ENCODE data around the gene PANX1.

The PANX1 gene

DNA sequence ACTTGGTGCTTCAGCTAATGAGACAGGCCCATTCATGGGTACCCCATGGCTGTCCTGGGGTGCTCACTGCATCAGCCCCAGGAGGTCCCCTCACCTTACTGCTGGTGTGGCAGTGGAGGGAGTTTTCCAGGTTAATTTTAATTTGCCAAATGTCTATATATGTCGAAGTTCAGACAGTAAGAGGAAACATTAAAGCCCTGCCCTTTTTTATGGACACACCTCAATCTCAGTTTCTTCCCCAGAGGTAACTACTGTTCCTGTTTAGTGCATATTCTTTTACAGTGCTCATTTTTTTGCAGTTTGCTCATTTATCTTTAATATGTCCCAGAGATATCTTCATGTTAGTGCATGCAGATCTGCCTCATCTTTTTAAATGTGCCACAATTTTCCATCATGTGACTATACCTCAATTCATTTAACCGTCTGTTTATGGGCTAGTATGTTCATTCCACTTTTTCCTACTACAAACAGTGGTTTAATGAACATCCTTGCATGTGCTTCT is 11.6 kb downstream of the PANX1 start:
- no peak overlapping the region for H3K4me3 ChIP-seq (ENCODE audit: extremely low read depth, insufficient read depth, low read length, poor library complexity, severe bottlenecking)
- no peaks in the 10 kb centered on the region for H3K9me3 ChIP-seq (ENCODE audit: control insufficient read depth, low read length)
- no peak overlapping the region for H3K27ac ChIP-seq (ENCODE audit: low read depth, low read length, severe bottlenecking)
- WGBS, 2 experiments (ENCODE audit: insufficient coverage in 2 of 2) = 100% methylated on average over 1 of the region's 2 CpGs
- peaks cover 41% of the 10 kb centered on the region for H3K4me1 ChIP-seq (ENCODE audit: control insufficient read depth, insufficient read depth, low read length, poor library complexity, severe bottlenecking)
- H3K36me3 ChIP-seq (ENCODE audit: control insufficient read depth, insufficient read depth, low read length) = no peaks in the 10 kb centered on the region

GRCh38 chr11:94141511-94142307 is 13.1 kb downstream of the PANX1 start:
- H3K27ac ChIP-seq (ENCODE audit: low read depth, low read length, severe bottlenecking) = peak overlapping the region; percentile 78
- H3K4me3 ChIP-seq (ENCODE audit: extremely low read depth, insufficient read depth, low read length, poor library complexity, severe bottlenecking) = no peak overlapping the region
- no peaks in the 10 kb centered on the region for H3K9me3 ChIP-seq (ENCODE audit: control insufficient read depth, low read length)
- 81 to 88% methylated on average over 5 to 10 of the region's 12 CpGs for WGBS, 2 experiments (ENCODE audit: insufficient coverage in 2 of 2)
- H3K4me1 ChIP-seq (ENCODE audit: control insufficient read depth, insufficient read depth, low read length, poor library complexity, severe bottlenecking) = peaks cover 28% of the 10 kb centered on the region
- H3K36me3 ChIP-seq (ENCODE audit: control insufficient read depth, insufficient read depth, low read length) = no peaks in the 10 kb centered on the region

DNA sequence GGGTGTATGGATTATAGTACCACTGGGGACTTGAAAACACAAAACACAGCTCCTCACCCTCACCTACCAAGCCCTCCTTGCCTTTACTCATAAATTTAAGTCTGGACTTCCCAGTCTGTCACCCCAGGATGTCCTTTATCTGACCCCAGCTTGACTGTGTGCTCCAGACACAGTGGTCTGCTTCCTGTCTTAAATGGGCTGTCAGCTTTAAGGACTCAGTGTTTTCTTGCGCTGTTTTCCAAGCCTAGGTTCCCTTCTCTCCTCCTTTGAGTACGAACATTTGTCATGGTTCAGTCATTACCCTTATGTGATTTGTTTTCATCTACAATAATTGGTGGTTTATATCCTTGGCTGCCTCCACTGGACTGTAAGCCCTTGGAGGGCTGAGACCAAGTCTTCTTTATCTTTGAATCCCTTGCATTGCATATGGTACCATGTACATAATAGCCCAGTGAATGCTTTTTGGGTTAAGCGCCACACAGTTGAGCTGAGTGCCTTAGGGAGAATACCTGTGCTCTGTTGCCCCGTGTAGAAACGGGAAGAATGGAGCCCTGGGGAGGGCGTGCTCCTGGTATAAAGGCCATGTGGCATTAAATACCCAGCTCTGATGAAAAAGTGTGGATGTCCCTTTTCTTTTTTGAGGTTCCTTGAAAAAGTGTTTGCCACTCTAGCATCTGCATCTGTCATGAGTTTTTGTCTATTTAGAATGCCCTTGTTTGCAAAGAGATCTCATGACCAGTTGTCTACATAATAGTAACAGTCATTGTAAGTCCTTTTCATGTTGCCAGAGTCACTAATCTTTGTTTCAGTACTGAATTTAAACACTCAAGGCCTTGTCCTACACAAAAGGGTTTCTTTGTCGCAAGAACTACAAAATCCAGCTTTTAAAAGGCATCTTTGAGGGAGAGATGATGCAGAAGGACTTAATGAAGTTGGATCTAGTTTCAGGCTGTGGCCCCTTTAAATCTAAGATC is 14.0 kb downstream of the PANX1 start:
- Histone ChIP-seq H3K4me1 (ENCODE audit: control insufficient read depth, insufficient read depth, low read length, poor library complexity, severe bottlenecking) (peaks cover 28% of the 10 kb centered on the region), H3K9me3 (ENCODE audit: control insufficient read depth, low read length) (no peaks in the 10 kb centered on the region), H3K4me3 (ENCODE audit: extremely low read depth, insufficient read depth, low read length, poor library complexity, severe bottlenecking) (no peak overlapping the region), H3K27ac (ENCODE audit: low read depth, low read length, severe bottlenecking) (peak overlapping the region; percentile 78), H3K36me3 (ENCODE audit: control insufficient read depth, insufficient read depth, low read length) (no peaks in the 10 kb centered on the region)
- 79 to 94% methylated on average over 5 to 6 of the region's 7 CpGs for WGBS, 2 experiments (ENCODE audit: insufficient coverage in 2 of 2)

DNA sequence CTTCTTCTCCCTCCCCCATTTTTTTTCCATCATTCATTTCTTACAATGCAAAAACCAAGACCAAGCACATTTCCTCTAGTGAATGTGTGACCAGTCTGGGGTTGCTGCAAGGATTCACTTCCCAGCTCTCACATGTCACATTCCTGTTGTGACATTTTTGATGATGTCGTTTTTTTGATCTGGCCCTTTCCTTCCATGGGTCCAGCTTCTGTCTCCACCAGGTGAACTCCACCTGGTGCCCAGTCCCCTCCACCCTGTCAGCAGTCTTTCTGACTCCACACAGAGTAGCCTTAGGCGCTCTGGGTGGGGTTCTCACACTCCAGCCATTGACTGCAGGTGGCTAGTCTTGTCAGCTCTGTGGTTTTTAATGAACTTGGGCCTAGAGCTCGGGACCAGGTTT is 15.6 kb downstream of the PANX1 start:
- Histone ChIP-seq H3K27ac (ENCODE audit: low read depth, low read length, severe bottlenecking) (no peak overlapping the region), H3K4me3 (ENCODE audit: extremely low read depth, insufficient read depth, low read length, poor library complexity, severe bottlenecking) (no peak overlapping the region), H3K9me3 (ENCODE audit: control insufficient read depth, low read length) (no peaks in the 10 kb centered on the region), H3K4me1 (ENCODE audit: control insufficient read depth, insufficient read depth, low read length, poor library complexity, severe bottlenecking) (peaks cover 28% of the 10 kb centered on the region), H3K36me3 (ENCODE audit: control insufficient read depth, insufficient read depth, low read length) (no peaks in the 10 kb centered on the region)
- WGBS, 2 experiments (ENCODE audit: insufficient coverage in 2 of 2) = 95 to 100% methylated on average over 2 to 3 of the region's 3 CpGs

DNA sequence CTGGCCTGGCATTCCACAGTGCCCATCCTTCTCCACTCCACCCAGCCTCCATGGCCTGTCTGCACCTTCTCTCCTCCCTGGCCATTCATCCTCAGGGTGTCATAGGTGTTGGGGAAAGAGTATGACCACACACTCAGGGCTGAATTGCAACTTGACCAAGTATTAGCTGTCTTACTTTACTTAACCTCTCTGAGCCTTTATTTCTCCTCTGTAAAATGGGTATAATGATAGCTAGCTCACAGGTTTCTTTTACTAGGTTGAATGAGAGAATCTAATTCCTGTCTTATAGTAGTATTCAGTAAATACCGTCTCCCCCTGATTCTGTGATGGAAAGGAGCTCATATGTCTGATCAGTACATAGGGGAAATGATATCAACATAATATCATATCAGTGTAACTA is 16.0 kb downstream of the PANX1 start:
- Histone ChIP-seq H3K4me1 (ENCODE audit: control insufficient read depth, insufficient read depth, low read length, poor library complexity, severe bottlenecking) (peaks cover 26% of the 10 kb centered on the region), H3K27ac (ENCODE audit: low read depth, low read length, severe bottlenecking) (no peak overlapping the region), H3K9me3 (ENCODE audit: control insufficient read depth, low read length) (no peaks in the 10 kb centered on the region), H3K36me3 (ENCODE audit: control insufficient read depth, insufficient read depth, low read length) (no peaks in the 10 kb centered on the region), H3K4me3 (ENCODE audit: extremely low read depth, insufficient read depth, low read length, poor library complexity, severe bottlenecking) (no peak overlapping the region)
- no CpG with 5 or more reads among the region's 1 CpG for WGBS, 2 experiments (ENCODE audit: insufficient coverage in 2 of 2)

DNA sequence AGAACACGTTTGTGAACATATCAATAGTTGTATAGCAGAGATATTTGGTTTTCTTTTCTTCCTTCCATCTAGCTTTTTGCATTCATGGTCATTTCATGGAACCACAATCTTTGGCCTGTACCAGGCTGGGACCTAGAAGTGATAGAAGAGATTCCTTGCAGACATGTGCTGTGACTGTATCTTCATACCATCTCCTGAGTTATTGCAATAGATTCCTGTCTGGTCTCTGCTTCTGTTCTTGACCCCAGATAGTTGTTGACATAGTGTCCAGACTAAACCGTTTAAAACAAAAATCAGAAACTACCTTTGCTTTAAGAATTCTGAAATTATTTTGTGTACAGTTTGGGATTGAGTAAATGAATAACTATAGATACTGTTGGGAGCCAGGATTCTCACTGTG is 16.8 kb downstream of the PANX1 start:
- no peak overlapping the region for H3K27ac ChIP-seq (ENCODE audit: low read depth, low read length, severe bottlenecking)
- no peaks in the 10 kb centered on the region for H3K9me3 ChIP-seq (ENCODE audit: control insufficient read depth, low read length)
- no peak overlapping the region for H3K4me3 ChIP-seq (ENCODE audit: extremely low read depth, insufficient read depth, low read length, poor library complexity, severe bottlenecking)
- H3K4me1 ChIP-seq (ENCODE audit: control insufficient read depth, insufficient read depth, low read length, poor library complexity, severe bottlenecking) = peaks cover 25% of the 10 kb centered on the region
- no CpG with 5 or more reads among the region's 2 CpGs for WGBS, 2 experiments (ENCODE audit: insufficient coverage in 2 of 2)
- no peaks in the 10 kb centered on the region for H3K36me3 ChIP-seq (ENCODE audit: control insufficient read depth, insufficient read depth, low read length)

DNA sequence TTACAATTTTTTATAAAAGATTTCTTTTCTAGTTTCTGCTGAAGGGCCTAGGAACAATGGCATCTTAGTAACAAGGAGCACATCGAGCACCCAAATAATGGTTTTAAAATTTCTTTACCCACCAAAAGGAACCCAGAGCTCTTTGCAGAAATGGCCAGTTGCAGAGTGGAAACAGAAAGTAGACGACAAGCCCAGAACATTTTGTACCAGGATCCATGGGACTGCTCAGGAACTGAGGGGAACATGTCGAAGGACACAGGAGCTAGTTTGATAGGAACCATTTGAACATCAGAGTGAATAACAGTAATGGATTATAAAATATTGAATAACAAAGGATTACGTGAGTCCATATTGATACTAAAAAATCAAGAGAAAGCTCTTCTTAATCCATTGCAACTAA is 17.3 kb downstream of the PANX1 start:
- H3K4me1 ChIP-seq (ENCODE audit: control insufficient read depth, insufficient read depth, low read length, poor library complexity, severe bottlenecking) = peaks cover 25% of the 10 kb centered on the region
- H3K36me3 ChIP-seq (ENCODE audit: control insufficient read depth, insufficient read depth, low read length) = no peaks in the 10 kb centered on the region
- no peak overlapping the region for H3K4me3 ChIP-seq (ENCODE audit: extremely low read depth, insufficient read depth, low read length, poor library complexity, severe bottlenecking)
- H3K9me3 ChIP-seq (ENCODE audit: control insufficient read depth, low read length) = no peaks in the 10 kb centered on the region
- no peak overlapping the region for H3K27ac ChIP-seq (ENCODE audit: low read depth, low read length, severe bottlenecking)
- WGBS, 2 experiments (ENCODE audit: insufficient coverage in 2 of 2) = 93 to 95% methylated on average over 3 of the region's 4 CpGs

GRCh38 chr11:94147433-94147845 is 18.8 kb downstream of the PANX1 start:
- H3K27ac ChIP-seq (ENCODE audit: low read depth, low read length, severe bottlenecking) = no peak overlapping the region
- H3K36me3 ChIP-seq (ENCODE audit: control insufficient read depth, insufficient read depth, low read length) = no peaks in the 10 kb centered on the region
- no peak overlapping the region for H3K4me3 ChIP-seq (ENCODE audit: extremely low read depth, insufficient read depth, low read length, poor library complexity, severe bottlenecking)
- no peaks in the 10 kb centered on the region for H3K9me3 ChIP-seq (ENCODE audit: control insufficient read depth, low read length)
- 82 to 88% methylated on average over 7 to 8 of the region's 9 CpGs for WGBS, 2 experiments (ENCODE audit: insufficient coverage in 2 of 2)
- H3K4me1 ChIP-seq (ENCODE audit: control insufficient read depth, insufficient read depth, low read length, poor library complexity, severe bottlenecking) = peaks cover 26% of the 10 kb centered on the region

- H3K4me3 ChIP-seq (ENCODE audit: extremely low read depth, insufficient read depth, low read length, poor library complexity, severe bottlenecking) = no peak overlapping the region
- H3K4me1 ChIP-seq (ENCODE audit: control insufficient read depth, insufficient read depth, low read length, poor library complexity, severe bottlenecking) = peaks cover 26% of the 10 kb centered on the region
- WGBS, 2 experiments (ENCODE audit: insufficient coverage in 2 of 2) = no CpG with 5 or more reads among the region's 2 CpGs
Measured at GRCh38 chr11:94148189-94148588, 19.5 kb downstream of the PANX1 start.

DNA sequence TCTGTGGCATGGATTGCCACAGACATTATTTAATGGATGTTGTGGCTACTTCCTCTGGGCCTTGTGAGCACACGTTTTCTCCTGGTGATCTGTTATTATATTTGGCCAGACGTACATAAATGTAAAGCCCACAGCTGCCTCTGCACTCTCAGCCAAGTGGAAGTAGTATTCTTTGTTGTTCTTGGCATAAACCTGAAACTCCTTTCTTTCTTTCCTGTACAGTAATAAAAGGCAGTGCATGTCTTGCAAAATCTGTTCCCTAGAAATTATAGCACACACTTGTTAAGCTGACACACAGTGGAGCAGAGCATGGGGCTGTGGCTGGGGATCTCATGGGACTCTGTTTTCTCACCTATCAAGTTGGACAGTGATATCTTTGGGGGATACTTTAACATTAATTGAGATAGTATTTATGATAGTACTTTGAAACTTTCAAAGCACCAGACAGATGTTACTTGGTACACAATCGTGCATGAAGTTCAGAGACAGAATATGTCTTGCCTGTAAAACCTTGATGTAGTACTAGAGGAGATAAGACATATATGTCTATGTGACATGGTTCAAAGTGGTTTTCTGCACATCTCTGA is 20.9 kb downstream of the PANX1 start:
- H3K4me1 ChIP-seq (ENCODE audit: control insufficient read depth, insufficient read depth, low read length, poor library complexity, severe bottlenecking) = peaks cover 31% of the 10 kb centered on the region
- no peak overlapping the region for H3K27ac ChIP-seq (ENCODE audit: low read depth, low read length, severe bottlenecking)
- 82 to 90% methylated on average over 3 of the region's 3 CpGs for WGBS, 2 experiments (ENCODE audit: insufficient coverage in 2 of 2)
- H3K36me3 ChIP-seq (ENCODE audit: control insufficient read depth, insufficient read depth, low read length) = peaks cover 5% of the 10 kb centered on the region
- H3K9me3 ChIP-seq (ENCODE audit: control insufficient read depth, low read length) = no peaks in the 10 kb centered on the region
- no peak overlapping the region for H3K4me3 ChIP-seq (ENCODE audit: extremely low read depth, insufficient read depth, low read length, poor library complexity, severe bottlenecking)

More at GRCh38 chr11:94148189-94148588, 19.5 kb downstream of the PANX1 start:
- Histone ChIP-seq H3K27ac (ENCODE audit: low read depth, low read length, severe bottlenecking) (no peak overlapping the region), H3K9me3 (ENCODE audit: control insufficient read depth, low read length) (no peaks in the 10 kb centered on the region), H3K36me3 (ENCODE audit: control insufficient read depth, insufficient read depth, low read length) (no peaks in the 10 kb centered on the region)
